NCI-H226 (cell line): ENCODE measurements around the gene TMEM243.
A peak's percentile ranks its signal among the peaks of the same experiment; 100 is the strongest.
"Not testable (repeated sequence)": the region's sequence is repeated elsewhere in the genome, so short reads cannot be mapped to it uniquely, and the experiment has no call there.

ENCODE experiments used
- DNase-seq: peaks from one replicate; pipeline ENCODE4 v3.0.0-alpha.2; 2015

TMEM243 gene, protein sequence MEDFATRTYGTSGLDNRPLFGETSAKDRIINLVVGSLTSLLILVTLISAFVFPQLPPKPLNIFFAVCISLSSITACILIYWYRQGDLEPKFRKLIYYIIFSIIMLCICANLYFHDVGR

DNA sequence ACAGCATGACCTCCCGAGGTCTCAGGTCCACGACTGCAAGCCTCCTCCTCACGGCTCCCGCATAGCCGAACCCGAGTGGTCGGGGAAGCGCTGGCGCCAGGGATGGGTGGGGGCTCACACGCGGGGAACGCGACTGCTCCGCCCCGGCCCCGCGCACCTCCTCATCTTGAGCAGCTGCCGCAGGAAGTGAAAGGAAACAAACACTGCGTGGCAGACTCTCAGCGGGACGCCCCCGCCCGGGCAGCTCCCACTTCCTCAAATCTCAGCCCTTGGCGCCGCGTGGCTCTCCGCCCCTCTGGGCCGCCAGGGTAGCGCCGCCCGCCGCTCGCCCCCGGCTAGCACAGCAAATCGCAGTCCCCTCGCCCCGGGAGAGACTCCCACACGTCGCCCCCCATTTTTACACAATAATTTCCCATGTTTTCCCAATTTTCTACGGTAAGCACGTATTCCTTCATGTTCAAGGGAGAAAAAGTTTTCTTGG is at the start of gene TMEM243:
TSS of gene TMEM243 (minus strand) at position 188 of the 481 bp plus-strand sequence. CDS start 229 bp downstream, outside the sequence.
- peak; percentile 61 for DNase-seq

DNA sequence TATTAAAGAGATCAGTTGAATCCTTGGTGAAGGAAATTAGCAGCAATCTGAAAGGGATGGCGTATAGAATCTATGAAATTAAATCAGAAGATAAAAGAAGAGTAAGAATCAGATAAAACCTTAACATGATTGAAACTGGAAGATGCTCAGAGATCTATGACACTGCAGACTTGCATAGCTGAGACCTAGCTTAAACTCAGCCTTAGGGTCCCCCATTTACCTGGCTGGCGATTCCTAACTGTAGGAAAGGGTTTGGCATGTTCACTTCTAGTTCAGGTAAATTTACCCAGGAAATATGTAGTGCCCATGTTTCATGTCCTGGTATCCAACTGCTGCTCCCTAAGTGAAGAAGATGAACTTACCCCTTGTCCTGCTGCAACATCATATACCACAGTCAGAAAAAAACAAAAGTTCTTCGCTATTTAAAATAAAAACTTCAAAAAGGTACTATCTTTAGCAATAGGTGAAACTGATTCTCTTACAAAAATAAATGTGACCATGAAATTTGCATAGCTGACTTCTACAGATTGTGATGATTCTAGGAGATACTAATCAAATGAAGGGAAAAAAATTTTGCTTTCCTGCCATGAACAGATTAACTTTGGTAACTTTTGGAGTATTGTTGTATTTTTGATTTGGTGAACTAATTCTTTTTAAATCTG is 47.8 kb upstream of the TMEM243 start:
- no peak for DNase-seq

DNA sequence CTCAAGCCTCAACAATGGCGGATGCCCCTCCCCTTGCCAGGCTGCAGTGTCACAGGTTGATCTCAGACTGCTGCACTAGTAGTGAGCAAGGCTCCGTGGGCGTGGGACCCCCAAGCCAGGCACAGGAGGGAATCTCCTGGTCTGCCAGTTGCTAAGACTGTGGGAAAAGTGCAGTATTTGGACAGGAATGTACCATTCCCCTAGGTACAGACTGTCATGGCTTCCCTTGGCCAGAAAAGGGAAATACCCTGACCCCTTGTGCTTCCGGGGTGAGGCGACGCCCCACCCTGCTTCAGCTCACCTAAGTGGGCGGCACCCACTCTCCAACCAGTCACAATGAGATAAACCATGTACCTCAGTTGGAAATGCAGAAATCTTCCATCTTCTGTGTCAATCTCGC is 44.0 kb upstream of the TMEM243 start:
- no peak for DNase-seq

DNA sequence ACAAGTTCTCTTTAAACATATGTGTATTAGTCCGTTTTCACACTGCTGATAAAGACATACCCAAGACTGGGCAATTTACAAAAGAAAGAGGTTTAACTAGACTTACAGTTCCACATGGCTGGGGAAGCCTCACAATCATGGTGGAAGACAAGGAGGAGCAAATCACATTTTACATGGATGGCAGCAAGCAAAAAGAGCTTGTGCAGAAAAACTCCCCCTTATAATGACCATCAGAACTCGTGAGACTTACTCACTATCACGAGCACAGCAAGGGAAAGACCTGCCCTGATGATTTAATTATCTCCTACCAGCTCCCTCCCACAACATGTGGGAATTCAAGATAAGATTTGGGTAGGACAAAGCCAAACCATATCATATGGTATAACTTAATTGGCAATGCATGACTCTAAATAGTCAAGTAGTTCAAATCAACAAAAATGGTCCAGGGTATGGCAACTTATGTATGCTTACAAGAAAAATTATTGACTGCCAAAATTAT is 34.1 kb upstream of the TMEM243 start:
- DNase-seq: no peak

DNA sequence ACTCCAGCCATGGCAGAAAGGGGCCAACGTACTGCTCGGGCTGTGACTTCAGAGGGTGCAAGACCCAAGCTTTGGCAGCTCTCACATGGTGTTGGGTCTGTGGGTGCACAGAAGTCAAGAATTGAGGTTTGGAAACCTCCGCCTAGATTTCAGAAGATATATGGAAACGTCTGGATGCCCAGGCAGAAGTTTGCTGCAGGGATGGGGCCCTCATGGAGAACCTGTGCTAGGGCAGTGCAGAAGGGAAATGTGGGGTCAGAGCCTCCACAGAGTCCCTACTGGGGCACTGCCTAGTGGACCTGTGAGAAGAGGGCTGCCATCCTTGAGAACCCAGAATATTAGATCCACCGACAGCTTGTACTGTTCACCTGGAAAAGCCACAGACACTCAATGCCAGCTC is 26.1 kb upstream of the TMEM243 start:
- not testable (repeated sequence) for DNase-seq

DNA sequence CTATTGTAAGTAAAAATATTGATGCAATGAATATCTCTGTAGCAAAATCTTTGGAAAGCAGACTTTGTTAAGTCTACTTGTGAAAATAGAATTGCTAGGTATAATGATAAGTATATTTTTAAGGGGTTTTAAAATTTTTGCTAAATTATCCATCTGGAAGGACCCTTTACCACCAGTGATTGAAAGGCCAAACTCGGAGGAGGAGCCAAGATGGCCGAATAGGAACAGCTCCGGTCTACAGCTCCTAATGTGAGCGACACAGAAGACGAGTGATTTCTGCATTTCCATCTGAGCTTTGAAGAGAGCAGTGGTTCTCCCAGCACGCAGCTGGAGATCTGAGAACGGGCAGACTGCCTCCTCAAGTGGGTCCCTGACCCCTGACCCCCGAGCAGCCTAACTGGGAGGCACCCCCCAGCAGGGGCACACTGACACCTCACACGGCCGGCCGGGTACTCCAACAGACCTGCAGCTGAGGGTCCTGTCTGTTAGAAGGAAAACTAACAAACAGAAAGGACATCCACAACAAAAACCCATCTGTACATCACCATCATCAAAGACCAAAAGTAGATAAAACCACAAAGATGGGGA is 19.0 kb upstream of the TMEM243 start:
- not testable (repeated sequence) for DNase-seq

DNA sequence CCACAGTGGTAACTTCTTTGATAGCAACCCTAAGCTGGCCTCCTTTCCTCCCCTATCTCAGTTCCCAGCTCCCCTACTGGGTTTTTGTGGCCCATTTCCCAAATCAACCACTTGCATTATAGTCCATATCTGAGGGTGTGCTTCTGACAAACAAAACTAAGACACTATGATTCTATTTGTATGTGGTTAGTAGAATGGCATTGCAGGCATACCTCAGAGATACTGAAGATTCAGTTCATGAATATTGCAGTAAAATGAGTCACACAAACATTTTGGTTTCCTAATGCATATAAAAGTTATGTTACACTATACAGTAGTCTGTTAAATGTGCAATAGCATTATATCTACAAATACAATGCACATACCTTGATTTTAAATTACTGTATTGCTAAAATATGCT is 15.4 kb upstream of the TMEM243 start:
- peak; percentile 56 for DNase-seq

DNA sequence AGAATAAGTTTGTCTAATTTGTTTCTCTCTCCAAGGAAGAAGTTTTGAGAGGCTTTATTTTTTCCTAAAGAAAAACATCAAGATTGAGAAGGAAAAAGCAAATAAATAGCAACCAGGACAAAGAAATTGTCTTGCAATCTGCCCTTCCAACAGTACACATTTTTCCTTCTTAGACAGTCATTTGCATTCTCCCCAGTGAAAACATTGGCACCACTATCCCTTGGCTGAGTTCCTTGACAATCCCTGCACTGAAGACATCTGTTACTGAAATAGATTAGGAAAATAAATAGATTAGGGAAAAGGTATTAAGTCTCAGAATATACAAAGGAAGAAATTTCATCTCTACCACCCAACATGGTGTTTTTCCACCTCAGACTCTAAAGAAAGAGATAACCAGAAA is 12.2 kb upstream of the TMEM243 start:
- DNase-seq: no peak

DNA sequence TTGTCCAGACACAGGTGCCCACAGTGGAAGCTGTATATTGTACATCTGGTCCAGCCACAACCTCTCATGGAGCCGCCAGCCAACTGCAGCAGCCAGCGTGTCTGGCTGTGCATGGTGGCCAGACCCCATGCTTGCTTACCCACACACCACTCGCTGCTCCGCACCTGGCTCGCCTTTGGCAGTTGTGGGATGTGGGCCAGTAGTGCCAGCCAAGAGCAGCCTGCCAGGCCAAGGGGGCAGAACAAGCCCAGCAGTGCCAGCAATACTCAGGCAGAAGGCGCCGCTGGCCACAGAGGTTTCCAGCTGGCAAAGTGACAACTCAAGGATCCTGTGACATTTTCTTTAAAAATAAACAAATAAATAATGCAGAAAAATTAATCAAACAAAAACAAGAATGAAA is 11.7 kb upstream of the TMEM243 start:
- DNase-seq: no peak

DNA sequence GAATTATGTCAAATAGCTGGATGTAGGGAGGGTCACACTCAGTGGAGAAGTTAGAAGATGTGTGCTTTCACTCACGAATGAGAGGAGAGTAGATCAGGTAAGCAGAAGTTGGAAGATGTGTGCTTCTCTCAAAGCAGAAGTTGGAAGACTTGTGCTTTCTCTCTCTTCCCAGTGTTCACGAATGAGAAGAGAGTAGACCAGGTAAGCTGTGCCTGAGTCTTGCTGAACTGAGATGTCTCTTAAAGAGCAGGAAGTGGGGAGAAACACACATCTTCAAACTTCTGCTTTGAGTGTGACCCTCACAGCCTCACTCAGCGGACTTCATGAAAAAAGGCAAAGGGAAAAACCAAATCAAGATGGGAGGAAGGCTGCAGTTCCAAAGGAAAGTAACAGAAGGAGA is 7.0 kb upstream of the TMEM243 start:
- DNase-seq: no peak

DNA sequence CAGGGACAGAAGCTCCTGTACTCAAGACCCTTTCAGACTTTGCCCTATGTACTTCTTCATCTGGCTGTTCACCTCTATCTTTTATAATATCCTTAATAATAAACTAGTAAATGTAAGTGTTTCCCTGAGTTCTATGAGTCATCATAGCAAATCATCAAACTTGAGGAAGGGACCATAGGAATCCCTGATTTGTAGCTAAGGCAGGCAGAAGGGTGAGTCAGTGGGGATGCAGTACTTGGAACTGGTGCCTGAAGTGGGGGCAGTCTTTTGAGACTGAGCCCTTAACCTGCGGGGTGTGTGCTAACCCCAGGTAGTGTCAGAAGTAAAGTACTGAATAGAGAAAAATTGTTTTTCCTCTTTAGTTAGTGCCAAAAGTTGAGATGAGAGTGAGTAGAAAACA is 6.2 kb upstream of the TMEM243 start:
- DNase-seq: peak; percentile 42

DNA sequence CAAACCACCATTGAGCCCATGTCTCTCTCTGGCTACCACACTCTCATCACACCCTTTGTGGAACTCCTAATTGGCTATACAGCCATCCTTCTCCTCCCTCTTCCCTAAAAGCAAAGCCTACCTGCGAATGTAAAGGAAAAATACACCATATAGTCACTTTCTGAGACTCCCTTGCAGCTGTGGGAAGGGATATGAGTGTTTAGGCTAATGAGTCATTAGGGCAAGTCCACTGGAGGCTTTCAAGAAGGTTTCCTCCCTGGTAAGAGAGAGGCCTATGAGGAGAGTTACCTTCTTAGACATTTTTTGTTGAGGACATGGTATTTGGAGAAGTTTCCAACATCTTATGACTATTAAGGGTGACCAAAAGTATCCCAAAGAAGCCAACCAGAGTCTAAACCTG is 4.1 kb upstream of the TMEM243 start:
- DNase-seq: peak; percentile 44

DNA sequence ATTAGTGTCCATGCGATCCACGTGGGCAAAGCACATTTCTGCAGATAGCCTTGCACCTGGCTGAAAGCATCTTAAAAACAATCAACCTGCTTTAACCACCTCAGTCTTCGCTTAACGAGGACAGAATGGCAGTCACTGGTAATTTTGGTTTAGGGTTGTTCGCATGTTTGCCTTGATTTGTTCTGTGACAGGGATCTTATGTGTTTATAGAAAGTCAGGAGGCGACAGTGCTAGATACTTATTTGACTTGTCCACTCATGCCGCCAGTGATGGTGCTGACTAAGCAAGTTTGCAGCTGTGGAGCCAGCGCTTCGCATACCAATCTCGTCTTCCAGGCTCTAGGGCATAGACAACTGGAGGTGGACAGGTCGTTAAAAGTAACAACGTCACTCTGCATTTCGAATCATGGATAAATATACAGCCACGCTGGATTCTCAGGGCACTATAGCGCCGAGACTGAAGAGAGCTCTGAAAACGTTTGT is 1.2 kb upstream of the TMEM243 start:
- DNase-seq: no peak

DNA sequence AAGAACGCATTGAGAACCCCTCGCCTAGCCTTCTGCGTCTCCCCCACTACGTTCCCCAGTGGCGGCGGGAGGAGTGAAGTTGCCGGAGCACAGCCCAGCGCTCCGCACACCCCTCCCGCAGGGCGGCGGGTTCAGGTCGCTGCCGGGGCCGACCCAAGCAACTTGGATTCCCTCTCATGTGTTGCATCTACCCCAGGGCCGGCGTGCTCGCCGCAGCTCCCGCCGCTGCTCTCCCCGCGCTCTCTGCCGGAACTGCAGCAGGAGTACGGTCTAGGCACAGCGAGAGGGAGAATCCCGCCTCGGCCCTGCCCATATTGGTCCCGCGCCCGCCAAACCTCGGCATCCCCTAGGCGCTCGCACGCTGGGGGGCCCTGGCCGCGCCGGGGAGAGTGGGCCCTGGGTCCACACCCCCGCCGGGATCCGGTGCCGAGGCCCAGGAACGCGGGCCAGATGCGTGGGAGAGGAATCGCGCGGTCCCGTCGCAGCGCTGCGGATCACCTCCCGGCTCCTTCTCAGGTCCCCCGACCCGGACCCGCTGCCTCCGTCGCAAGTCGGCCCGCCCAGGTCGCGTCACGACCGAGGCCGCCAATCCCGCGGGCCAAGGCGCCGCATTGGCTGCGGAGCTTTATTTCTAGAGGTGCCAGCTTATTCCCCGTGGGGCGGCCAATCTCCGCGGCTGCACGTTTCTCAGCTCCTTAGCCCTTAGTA is 648 bp upstream of the TMEM243 start:
- DNase-seq: peak; percentile 77

DNA sequence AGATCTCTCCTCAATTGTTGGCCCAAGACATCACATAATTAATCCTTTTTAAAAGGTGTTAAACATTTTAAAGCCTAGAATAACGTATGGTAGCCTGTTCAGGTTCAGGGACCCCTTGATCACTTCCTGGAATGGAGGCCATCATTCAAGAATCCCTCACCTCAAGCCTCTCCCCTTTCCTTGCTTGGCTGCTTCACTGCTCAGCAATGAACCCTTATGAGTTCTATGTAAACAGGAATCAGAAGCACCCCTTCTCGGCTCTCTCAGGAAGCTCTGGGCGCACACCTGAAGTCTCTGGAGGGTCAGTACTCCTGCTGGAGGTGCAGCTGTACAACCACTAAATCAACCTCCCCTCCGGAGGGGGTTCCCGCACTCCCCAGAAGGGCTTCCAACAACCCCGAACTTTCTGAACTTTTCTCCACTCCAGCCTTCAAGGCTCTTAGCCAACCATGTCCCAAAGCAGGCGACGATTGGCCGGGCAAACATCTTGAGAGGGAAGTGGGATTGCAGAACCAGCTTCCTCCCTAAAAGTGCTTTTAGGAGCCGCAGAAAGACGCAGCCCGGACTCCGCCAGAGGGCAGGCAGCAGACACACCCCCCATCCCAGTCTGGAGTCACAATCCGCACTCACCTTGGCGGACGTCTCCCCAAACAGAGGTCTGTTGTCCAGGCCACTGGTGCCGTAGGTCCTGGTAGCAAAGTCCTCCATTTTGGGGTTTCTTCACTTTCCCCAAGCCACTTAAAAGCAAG is 562 bp downstream of the TMEM243 start:
- peak; percentile 3 for DNase-seq

DNA sequence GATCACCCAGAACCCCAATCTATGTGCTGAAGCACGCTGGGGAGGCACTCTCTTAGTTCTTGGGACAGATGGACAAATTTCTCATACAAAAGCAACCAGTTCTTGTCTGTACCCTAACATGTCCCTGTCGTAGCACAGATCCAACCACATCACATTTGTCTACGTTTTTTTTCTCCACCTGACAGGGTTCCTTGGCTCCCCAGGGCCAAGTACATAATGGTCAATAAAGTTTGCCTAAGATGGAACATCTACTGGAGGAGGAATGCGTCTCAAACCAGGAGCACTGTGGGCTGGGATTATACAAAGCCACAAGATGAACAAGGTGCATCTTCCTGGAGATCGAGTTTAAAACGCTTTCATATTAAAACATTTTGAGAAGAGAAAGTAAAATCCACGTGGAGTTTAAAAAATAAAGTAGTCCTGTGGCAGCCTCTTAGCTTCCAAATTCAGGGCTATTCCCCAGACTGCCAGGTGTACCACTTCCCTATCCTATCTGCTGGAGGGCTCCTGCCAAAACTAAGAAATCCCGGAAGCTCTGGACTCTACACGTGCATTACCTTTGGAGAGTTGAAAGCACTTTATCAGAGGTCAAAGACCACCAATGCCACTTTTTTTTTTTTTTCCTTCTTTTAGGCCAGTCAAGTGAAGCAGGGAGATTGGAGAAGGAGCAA is 1.4 kb downstream of the TMEM243 start:
- DNase-seq: no peak

DNA sequence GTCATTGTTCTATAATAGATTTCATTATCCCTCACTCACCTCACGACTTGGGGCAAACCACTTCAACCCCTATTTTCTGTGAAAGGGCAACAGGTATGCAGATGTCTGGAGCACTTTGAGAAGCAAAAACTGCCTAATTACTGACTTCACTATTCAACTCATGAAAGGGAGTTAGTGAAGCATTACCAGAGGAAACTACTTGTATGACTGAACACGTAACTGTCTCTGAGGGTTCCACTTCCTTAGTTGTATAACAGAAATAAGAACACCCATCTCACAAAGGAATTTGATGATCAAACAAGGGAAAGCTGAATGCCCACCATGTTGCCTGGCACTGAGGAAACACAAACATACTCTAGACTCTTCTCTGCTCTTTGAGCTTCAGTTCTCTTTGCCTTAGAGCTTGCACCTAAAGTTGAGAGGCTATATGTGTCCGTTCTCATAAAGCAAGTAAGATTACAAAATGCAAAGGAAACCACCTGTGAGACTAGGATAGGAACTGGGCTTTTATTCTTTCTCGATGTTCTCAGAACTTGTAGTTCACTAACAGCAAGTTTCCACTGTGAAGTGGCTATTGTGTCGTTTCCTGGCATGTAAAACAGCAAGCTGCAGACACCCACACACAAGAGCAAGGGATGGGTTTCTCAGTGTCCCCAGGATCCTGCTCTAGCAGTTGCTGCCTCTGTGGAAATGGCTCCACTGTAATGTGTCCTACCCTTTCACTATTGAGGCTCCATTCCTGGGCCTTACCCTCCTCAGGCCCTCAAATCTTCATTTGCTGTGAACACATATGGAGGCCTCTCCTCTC is 2.6 kb downstream of the TMEM243 start:
- no peak for DNase-seq

DNA sequence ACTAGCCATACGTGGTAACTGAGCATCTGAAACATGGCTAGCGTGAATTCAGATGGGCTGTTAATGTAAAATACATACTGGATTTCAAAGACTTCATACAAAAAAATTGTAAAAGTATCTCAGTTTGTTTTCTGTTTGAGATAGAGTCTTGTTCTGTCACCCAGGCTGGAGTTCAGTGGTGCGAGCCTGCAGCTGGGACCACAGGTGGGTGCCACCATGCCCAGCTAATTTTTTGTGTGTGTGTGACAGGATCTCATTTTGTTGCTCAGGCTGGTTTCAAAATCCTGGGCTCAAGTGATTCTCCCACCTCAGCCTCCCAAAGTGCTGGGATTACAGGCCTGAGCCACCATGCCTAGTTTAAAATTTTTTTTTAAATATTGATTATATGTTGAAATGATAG is 4.5 kb downstream of the TMEM243 start:
- DNase-seq: no peak

DNA sequence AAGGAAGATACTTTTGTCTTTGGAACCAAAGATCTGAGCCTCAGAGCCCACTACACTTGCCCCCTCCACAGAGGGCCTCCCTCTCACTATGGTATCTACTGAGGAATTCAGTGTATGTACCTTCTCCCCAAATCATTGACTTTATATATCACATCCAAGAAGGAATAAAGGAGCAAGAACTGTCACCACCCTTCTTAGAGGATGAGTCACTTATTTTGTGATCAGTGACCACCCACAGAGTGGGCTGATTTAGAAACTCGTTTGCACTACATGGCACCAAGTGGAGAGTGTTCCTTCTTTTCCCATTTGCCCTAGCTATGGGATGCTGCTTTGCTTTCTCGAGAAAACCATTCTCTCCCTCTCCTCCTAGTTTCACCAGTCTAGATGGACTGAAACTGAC is 5.7 kb downstream of the TMEM243 start:
- no peak for DNase-seq

DNA sequence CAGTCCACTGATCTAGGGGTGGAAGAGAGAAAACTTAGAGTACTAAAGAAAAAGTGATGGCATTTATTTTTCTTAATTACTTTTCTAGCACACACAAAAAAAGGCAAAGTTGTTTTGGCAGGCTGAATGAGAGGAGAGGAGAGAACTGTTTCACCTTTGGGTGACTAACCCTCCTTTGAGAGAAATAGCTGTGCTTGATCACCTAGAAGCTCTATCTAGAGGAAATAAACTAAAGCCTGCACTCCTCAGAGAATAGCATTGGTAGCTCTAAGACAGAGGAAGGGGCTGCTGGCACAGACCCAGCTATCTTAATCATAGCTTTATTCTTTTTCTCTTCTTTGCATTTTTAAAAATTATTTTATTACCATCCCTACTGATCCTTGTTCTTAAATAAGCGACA is 6.3 kb downstream of the TMEM243 start:
- no peak for DNase-seq

DNA sequence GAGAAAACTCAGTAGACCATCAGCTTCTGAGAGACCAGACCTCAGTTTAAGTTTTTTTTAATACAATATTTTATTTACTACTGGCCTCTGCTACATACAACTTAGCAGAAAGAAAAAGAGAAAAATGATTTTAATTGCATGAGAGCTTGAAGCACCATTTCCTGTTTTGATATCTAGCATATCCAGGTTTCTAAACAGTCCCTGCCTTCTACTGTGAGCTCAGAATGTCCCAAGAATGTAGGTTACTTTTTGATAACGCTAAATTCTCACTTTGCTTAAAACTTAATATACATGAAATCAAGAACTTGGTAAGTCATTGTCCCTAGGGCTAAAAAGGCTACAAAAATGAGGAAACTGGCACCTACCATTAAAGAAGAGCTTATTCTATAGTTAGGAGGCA is 7.0 kb downstream of the TMEM243 start:
- DNase-seq: no peak
